Measurements from ENCODE around the gene RAD51AP2.
"Not testable (repeated sequence)": the region's sequence is repeated elsewhere in the genome, so short reads cannot be mapped to it uniquely, and the experiment has no call there.

RAD51AP2 gene

DNA sequence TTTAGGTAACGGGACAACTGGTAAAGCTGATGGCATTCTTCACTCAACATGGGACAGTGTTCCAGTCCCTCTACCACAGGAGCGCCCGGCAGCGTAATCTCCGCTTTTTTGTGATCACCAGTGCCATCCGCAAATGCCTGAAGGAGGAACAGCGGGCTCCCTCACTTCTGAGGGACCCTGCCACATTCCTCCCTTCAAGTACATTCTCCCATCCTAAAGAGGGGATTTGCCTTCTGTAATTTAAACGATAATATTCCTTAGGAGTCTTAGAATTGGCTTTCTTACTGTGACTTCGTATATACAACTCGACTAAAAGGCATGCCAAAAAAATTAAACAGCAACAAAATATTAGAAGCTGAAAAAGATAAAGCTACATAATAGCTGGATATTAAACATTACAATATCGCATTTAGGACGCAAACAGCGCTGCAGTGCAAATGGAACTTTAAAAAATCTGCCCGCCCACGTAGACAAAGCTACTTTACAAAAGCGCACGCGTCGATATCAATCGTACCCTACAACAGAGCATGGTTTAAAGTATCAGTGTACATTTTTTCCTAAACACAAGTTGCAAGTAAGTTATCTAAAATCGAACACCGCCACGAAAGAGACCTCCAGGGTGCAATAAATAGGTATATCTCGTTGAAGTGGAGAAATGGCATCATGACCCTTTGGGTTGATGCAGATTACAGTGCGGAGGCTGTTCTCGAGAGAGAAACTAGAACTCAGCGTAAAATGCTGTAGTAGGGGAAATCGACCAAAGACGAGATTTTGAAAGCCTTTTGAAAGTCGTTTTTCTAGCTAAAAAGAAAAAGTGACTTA lies 20.0 kb upstream of the RAD51AP2 start:
- DNase-seq (ENCODE audit: low spot score) = no peak

DNA sequence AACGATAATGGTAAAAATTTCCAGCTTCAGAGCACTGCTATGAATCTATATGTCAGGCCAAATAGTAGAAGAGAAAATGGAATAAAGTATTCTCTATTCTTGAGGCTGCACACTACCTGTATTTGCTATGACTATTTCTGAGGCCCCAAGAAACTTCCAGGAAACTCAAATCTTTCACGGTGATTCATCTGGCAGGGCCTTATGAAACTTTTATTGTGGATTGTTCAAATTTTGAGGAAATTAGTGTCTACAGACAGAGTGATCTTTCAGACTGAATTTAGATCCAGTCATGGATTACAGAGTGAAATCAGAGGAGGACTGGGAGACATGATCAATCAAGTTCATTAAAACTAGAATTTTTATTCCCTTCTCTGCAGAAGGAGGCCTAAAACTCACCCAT lies 18.2 kb upstream of the RAD51AP2 start:
- no peak for DNase-seq (ENCODE audit: low spot score)

DNA sequence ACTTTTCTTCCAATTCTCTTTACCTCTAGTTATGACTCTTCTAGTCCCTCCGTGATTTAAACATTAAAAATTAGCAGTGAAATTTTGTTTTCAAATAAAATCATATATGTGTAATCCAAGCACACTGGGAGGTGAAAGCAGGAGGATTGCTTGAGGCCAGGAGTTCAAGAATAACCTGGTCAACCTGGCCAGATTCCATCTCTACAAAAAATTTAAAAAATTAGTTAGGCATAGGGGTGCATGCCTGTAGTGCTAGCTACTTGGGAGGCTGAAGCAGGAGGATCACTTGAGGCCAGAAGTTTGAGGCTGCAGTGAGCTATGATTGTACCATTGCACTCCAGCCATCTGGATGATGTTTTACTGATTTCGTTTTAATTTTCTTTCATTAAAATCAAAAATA lies 15.3 kb upstream of the RAD51AP2 start:
- no peak for DNase-seq (ENCODE audit: low spot score)

DNA sequence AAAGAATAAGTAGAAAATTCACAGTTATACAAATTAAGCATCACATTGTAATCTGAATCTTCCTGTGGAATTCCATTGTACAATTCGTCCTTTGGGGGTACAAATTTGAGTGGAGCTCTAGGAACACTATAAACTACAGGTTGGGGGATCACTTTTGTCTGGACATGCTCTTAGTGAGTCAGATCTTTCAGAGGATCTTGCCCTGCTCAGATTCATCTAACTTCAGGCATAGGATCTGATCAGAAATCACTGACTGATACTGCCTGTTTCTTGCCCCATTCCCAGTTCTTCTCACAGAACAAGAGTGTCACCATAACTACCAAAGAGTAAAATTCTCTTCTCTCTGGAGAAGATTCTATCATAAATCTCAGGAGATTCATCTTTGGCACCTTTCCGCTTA lies 11.5 kb upstream of the RAD51AP2 start:
- no peak for DNase-seq (ENCODE audit: low spot score)

DNA sequence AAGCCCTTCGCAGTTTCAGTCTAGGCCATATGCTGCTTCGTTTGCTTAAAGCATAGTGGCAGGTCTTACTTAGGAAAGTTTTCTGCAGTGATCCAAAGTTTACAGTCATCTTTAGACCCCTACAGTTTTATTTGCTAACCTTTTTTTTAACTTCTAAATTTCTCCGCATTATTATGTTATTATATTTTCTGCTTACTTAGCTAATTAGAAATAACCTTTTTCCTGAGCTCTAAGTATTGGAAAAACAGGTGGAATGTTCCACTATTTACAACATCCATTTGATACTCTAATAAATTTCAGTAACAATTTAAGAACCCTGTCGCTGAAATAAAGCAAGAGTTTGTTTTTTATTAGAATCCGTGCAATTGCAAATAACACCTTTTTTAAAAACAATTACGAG lies 4.1 kb upstream of the RAD51AP2 start:
- no peak for DNase-seq (ENCODE audit: low spot score)

DNA sequence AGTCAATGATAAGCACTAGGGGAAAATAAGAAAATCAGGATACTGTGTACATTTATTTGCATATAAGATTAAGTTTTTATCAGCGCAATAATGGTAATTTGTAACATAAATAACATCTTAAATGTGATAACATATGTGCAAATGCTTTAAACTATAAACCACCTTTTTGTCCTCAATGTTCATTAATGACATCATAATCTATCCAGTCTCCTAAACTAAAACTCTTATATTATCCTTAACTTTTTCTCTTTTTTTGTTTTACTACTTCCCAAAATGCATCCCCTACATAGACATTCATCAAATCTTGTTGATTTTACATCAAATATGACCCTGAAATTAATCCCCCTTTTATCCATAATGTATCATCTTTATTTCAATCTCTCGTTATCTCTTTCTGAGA lies 3.4 kb upstream of the RAD51AP2 start:
- no peak for DNase-seq (ENCODE audit: low spot score)

DNA sequence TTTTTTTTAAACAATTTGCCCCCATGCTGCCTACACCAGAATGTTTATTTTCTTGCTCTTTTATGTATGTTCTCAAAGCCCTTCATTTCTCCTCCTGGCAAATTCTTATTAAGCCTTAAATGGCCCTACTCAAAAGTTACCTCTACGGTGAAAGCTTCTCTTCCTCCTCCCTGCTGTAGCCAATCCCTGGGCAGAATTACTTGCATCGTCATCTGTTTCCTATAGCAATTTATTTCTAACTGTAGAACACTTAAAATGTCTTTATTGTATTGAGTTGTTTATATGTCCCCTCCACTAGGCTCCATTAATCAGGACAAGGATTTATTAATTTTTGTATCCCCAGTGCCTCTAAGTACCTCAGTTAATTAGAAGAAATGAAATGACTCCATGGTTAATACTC lies 2.5 kb upstream of the RAD51AP2 start:
- DNase-seq (ENCODE audit: low spot score) = no peak

DNA sequence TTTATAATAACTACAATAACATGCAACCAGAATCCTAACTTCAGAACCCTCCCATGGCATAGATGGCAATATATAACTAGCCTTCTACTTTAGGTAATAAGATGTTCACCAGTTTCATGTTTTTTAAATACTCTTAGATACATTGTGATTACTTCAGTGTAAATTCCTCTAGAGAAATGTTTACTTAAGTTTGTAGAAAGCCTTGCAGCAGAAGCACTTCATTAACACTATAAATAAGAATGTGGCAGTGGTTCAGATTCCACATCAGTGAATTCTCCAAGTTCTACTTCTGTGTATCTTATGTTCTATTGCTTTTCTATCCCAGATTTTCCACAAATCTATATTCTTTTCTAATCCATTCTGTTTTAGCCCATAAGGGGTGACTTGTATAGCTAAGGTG lies 1.2 kb upstream of the RAD51AP2 start:
- DNase-seq (ENCODE audit: low spot score) = no peak

DNA sequence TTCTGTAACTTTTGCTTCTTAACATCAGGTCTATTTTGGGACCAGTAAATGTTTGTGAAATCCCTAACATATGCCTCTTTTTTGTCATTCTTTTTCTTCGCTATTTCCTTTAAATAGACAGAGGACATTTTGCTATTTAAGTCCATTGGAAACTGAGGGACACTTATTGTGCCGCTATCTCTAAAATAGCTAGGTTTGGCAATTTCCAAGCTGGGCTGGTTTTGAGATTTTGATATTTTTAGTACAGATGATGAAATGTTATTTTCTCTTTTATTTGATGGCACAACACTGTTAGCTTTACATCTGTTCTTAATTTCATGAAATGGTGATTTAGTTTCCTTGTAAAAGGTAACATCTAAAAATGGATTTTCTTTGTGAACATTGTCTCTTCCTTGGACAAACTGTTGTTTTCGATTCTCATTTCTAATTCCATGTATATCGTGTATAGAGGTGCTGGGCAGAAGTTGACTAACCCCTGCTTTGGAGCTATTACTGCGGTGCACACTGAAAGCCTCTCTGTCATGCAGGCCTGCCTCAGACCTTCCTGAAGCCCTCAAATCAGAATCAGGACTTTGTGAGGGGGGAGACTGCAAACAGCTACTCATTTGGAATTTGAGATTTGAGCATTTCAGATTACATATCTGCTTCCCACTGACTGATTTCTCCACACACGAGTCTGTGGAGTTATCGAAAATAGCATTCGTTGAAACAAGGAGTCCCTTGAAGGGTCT lies 594 bp downstream of the RAD51AP2 start:
- no peak for DNase-seq (ENCODE audit: low spot score)

DNA sequence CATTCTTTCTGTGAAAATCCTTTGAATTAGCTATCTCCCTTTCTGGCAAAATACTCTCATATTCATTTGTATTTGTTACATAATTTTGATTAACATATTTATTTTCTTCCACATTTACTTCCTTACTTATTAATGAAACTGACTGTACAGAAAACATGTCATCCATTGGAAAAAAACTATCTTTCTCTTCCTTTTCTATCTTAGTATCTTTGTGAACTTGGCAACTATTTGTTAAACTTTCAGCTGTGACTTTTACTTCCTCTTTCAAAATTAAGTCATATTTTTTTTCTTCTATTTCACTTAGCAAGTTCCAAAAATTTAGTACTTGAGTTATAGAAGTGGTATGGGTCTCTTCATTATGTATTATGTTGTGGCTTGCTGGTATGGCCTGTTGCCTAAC lies 2.6 kb downstream of the RAD51AP2 start:
- no peak for DNase-seq (ENCODE audit: low spot score)

DNA sequence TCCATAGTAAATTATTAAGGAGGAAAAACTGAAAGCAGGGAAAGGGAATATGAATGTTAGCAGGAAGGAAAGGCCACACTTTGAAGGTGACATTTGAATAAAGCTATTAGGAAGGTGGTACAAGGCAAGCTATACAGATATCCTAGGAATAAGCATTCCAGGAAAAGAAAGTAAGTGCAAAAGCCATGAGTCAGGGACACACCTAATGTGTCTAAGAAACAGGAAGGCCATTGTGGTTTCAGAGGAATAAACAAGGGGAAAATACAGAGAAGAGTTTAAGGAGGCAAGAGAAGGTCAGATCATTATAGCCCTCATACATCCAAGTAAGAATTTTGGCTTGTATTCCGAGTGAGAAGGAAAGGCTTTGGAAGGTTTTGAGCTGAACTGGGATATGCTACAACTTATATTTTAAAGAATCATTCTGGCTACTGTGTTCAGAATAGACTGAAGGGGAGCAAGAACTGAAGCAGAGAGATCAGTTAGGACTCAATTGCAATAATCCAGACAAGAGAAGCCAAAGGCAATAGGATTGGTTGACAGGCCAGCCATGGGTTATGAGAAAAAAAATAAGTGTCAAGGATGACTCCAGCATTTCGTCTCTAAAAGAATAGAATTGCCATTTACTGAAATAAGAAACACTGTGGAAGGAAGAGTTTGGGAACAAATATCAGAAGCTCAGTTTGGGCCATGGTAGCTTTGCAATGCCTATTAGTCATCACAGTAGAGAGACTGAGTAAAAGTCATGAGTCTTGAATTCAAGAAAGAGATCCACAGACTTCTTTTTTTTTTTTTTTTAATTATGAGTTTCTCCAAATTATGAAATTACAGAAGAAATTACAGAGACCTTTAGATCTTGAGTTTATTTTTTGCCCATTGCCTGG lies 11.3 kb downstream of the RAD51AP2 start:
- DNase-seq (ENCODE audit: low spot score) = no peak

DNA sequence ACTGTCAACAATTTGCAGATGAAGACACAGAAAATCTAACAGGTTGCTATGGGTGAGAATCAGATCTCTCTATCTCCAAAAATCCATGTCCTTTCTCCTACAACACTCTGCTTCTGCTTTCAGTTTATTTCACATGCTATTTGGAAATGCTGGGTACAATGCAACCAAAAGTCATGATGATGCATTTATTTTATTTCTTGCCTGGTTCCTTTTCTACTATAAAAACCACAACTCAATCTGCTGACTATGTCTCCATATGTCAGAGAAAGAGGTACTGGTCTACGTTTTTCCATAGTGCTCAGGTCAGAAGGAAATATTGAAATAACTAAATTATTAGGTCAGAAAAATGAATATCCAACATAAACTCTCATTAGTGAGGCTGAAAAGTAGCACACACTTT lies 20.5 kb downstream of the RAD51AP2 start:
- DNase-seq (ENCODE audit: low spot score) = no peak

DNA sequence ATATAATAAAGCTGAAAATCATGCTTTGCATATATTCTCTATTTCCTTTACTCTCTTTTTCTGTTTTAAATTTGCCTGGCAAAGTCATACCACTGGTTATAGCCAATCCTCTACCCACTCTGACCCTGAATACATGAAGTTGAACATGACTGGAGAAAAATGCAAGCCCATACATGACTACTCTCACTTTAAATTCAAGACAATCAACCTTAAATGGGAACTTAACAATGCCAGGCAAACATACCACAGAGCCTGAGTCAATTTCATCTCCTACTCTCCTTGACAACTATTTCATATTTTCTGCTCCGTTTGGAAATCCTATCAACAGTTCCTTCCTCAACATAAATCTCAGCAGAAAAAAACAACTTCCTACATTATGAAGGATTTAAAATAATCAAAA lies 22.6 kb downstream of the RAD51AP2 start:
- no peak for DNase-seq (ENCODE audit: low spot score)

DNA sequence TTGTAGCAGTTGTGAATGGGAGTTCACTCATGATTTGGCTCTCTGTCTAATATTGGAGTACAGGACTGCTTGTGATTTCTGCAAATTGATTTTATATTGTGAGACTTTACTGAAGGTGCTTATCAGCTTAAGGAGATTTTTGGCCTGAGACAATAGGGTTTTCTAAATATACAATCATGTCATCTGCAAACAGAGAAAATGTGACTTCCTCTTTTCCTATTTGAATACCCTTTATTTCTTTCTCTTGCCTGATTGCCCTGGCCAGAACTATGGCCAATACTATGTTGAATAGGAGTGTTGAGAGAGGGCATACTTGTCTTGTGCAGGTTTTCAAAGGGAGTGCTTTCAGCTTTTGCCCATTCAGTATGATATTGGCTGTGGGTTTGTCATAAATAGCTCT lies 28.1 kb downstream of the RAD51AP2 start:
- DNase-seq (ENCODE audit: low spot score) = not testable (repeated sequence)

DNA sequence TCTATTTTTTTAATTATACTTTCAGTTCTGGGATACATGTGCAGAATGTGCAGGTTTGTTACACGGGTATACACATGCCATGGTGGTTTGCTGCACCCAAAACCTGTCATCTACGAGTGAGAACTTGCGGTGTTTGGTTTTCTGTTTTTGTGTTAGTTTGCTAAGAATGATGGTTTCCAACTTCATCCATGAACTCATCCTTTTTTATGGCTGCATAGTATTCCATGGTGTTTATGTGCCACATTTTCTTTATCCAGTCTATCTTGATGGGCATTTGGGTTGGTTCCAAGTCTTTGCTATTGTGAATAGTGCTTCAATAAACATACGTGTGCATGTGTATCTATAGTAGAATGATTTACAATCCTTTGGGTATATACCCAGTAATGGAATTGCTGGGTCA lies 29.6 kb downstream of the RAD51AP2 start:
- not testable (repeated sequence) for DNase-seq (ENCODE audit: low spot score)

DNA sequence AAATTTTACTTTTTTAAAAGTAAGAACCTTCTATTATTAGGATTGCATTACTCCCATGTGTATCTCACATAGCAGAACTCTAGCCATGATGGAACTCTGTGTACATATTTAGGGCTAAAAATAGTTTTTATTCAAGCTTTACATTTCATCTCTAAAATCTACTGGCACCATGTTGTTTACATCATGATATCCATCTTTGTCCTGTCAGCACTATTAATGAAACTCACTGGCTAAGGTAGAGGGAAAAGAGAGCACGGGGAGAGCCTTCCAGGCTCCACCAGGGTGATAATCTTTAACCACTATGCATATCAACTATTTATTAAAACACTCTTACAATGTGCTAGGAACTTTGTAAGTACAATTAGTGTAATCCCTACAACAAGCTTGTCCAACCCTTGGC lies 34.7 kb downstream of the RAD51AP2 start:
- DNase-seq (ENCODE audit: low spot score) = no peak

DNA sequence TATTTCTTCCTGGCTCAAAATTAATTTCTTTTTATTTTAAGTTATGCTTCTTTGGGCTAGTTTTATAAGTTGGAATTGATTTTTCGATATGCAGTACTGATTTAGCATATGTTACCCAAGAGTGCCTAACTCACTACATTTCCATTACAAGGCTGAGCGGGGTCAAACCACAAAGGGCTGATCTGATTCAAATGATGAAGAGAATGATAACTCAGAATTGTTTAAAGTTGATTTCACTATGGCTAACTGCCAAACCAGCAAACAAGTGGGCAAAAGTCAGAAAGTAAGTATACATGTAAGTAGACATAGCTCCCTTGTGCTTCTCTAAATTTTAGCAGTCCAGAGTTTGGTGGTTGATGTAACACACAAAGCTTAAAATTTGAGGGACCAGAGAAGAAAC lies 35.6 kb downstream of the RAD51AP2 start:
- DNase-seq (ENCODE audit: low spot score) = no peak

DNA sequence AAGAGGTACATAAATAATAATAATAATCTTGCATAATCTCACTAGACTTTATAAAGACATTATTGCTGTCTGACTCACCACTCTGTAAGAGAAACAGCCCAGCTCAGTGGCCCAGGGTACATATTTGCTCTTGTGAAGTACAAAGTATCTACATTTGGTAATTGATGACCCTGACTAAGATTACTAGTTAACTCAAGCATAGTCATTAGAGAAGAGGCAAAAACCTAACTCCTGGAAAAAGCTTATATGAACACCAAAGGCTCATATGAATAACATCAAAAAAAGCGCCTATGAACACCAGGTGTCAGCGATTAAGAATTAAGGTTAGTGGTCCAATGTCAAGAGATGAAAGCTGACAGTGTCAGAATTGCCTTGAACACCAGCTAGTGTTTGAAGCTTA lies 38.4 kb downstream of the RAD51AP2 start:
- DNase-seq (ENCODE audit: low spot score) = no peak

DNA sequence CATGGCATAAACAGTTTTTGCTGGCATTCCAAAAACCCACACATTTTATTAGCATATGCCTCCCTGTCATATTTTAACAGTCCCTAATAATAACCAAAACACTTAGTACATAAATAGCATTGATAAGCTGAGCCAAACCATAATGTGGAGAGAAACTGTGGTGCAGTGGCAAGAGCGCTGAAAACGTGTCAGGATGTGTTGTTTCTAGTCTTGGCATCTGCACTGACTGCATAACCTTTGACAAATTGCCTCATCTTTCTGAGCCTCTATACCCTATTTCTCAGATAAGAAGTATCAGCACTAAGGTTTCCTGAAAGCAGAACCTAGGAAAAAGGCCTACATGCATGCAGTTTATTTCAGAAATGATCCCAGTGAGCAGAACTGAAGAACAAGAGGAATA lies 41.4 kb downstream of the RAD51AP2 start:
- no peak for DNase-seq (ENCODE audit: low spot score)

DNA sequence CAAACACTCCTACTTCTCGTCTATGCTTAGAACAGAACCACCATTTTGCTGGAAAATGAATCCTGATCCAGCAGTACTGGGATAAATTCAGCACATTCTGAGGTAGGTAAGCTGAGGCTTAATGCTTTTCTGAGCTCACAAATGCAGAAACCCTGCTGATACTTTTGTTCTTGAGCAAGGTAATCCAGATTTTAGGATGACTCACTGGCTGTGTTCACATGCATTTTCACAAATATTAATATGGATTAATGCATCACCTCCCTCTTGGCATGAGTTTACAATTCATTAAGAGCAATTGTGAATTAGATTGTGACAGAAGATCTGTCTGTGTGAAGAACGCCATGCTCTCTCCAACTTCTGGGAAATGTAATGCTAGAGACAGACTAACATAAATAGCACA lies 42.2 kb downstream of the RAD51AP2 start:
- no peak for DNase-seq (ENCODE audit: low spot score)

DNA sequence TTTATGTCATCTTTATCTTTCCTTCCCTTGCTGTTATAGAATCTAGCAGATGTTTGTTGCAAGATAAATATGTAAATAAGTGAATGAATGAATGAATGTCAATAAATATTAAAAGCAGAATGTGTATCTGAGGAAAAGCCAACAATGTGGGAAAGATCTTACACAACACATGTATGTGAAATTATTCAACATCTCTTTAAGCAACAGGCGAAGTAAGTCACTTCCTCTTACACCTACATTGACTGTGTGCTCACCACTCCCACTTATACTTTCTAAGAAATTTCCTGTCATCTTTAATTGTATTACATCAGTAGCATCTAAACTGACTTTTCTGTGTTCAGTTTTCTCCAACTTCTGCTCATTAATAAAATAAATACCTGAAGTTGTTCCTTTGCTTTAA lies 43.0 kb downstream of the RAD51AP2 start:
- DNase-seq (ENCODE audit: low spot score) = no peak

DNA sequence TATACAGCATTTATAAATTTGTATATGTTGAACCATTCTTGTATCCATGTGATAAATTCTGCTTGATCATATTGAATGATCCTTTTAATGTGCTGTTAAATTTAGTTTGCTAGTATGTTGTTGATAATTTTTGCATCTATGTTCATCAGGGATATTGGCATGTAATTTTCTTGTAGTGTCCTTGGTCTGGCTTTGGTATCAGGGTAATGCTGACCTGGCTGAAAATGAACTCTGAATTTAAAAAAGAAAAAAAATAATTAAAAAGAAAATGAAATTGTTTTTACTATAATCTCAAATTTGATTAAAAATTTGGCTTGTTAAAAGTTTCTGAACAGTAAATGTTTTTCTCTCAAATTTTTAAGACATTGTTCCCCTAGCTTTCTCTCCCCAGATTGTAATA lies 46.3 kb downstream of the RAD51AP2 start:
- no peak for DNase-seq (ENCODE audit: low spot score)
